SHP77 treated with DMSO at 0.1 percent for 48 hours (cell line): ENCODE measurements around the gene GCHFR.

Source experiments
- DNase-seq: peaks from one replicate; lab custom pipeline; 2025; lab: John Stamatoyannopoulos, UW

GCHFR gene

GRCh38 chr15:40763801-40764628, at the start of gene GCHFR:
GCHFR (plus strand) TSS chr15:40764068; CDS start chr15:40764181, 113 bp downstream.
- peak; percentile 45 for DNase-seq

GRCh38 chr15:40714144-40714543, 49.7 kb upstream of the GCHFR start:
- no peak for DNase-seq

DNA sequence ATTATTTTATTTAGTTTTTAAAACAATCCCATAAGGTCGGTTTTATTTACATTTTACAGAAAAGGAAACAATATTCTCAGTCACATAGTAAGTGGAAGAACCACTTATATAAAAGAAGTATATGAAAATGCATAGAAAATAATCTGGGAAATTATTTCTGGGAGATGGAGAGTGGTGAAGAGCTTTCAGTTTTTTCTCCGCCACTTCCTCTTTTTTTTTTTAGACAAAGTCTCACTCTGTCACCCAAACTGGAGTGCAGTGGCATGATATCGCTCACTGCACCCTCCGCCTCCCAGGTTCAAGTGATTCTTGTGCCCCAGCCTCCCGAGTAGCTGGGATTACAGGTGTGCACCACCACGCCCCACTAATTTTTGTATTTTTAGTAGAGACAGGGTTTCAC, 47.7 kb upstream of the GCHFR start:
- DNase-seq, result no peak

DNA sequence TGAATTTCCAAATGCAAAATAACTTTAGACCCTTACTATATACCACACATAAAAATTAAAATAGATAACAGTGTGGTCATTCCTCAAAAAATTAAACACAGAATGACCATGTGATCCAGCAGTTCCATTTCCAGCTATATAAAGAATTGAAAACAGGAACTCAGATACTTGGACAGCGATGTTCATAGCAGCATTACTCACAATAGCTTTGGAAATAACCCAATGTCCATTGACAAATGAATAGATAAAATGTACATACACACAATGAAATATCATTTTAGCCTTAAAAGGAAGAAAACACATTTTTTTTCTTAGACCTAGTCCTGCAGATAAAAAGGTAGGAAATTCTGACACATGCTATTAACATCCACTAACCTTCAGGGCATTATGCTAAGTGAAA, 42.2 kb upstream of the GCHFR start:
- no peak for DNase-seq

DNA sequence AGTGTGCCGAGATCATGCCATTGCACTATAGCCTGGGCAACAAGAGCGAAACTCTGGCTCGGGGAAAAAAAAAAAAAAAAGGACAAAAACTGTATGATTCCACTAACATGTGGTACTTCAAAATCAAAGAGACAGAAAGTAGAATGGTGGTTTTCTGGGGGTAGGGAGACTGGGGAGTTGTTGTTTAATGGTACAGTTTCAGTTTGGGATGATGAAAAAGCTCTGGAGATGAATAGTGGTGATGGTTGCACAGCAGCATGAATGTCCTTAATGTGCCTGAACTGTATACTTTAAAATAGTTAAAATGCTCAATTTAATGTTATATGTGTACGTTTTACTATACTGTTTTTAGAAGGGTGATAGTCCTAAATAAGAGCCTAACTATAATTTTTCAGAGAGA, 41.5 kb upstream of the GCHFR start:
- no peak for DNase-seq

- no peak for DNase-seq
Observed at GRCh38 chr15:40722934-40723333, 40.9 kb upstream of the GCHFR start.

GRCh38 chr15:40723919-40724318, 39.9 kb upstream of the GCHFR start:
- no peak for DNase-seq

GRCh38 chr15:40731034-40731433, 32.8 kb upstream of the GCHFR start:
- DNase-seq, result no peak

GRCh38 chr15:40736575-40736974, 27.3 kb upstream of the GCHFR start:
- DNase-seq, result no peak

DNA sequence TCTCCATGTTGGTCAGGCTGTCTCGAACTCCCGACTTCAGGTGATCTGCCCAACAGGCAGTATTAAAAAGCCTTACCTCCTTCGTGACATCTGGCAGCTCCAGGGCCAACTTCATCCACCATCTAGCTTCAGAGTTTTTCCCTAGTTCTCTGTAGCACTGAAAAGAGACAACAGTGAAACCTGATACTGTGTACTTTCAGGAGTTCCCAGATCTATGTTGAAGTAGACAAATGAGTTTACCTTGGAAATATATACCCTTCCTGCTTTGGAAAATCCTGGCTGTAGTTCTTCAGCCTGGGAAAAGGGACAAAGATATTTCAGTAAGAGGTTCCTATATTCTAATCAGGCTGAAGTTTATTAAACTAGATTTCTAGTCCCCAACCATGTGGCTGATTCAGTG, 26.8 kb upstream of the GCHFR start:
- no peak for DNase-seq

GRCh38 chr15:40739047-40739446, 24.8 kb upstream of the GCHFR start:
- DNase-seq, result no peak

GRCh38 chr15:40739854-40740253, 24.0 kb upstream of the GCHFR start:
- no peak for DNase-seq

DNA sequence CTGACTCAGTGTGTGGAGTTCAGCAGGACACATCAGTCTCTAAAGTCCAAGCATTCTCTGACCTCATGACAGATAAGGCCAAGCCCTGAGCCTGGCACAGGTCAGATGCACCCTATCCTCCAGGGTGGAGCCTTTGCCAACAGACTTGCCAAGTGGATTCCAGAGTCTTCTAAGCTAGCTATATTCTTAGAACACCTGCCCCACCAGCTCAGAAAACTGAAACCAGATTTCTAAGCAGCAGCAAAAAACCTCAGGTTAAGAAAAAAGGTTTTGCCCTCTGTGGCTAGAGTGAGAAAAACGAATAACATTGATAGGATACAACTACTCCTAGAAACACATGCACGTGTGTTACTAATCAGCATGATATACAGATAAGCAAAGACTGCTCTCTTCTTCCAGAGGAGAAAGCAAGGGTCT, 20.4 kb upstream of the GCHFR start:
- DNase-seq, result no peak

DNA sequence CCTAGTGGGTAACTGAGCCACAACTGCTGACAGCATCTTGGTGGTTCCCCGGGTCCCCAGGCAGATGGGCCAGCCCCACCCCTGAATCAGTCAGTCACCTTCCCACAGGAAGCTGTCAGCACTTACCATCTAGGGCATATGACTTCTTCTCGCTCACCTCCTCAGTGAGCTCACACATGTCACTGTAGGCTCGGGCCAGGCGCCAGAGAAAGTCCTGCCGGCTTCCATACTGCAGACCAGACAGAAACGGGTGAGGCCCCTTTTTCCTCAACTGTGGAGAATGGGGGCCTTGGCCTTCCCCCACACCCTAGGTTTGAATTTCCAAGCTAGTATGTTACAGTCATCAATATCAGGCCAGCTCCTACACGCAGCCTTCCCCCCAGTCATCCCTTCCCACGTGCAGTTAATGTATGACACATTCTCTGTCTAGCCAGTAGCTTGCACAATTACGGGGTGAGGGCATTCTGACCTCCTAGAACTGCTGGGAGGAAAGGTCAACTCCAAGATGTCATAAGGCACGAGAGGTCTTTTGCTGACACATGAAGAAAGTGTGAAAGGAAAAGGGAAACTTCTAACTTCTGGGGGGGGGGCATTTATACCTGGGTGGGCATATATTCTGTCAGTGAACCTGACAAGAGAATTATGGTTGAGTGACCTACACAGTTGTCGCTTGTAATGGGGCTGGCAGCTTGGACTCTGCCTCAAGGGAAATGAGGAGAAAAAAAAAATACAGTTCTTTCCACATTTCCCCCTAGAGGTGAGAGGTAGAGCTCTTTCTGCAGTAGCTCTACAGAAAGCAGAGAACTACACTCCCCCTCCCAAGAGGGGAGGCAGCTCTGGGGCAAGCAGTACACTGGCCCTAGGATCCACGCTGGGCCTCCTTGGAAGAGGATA, 19.7 kb upstream of the GCHFR start:
- no peak for DNase-seq

DNA sequence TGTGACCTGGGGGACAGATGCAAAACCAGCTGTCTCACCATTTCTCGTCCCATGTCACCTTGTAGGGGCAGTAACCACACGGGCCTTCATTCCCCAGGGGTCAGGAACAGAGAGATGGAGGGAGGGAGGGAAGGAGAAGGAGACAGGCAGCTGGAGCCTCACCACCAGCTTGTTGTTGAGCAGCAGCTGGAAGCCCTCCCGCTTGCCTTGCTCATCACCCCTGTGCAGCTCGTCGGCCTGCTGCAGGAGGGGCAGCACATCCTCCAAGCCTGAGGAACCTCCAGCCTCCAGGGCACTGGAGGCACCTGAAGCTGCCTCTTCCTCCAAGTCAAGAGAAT, 19.1 kb upstream of the GCHFR start:
- no peak for DNase-seq

GRCh38 chr15:40746916-40747418, 16.9 kb upstream of the GCHFR start:
- no peak for DNase-seq

DNA sequence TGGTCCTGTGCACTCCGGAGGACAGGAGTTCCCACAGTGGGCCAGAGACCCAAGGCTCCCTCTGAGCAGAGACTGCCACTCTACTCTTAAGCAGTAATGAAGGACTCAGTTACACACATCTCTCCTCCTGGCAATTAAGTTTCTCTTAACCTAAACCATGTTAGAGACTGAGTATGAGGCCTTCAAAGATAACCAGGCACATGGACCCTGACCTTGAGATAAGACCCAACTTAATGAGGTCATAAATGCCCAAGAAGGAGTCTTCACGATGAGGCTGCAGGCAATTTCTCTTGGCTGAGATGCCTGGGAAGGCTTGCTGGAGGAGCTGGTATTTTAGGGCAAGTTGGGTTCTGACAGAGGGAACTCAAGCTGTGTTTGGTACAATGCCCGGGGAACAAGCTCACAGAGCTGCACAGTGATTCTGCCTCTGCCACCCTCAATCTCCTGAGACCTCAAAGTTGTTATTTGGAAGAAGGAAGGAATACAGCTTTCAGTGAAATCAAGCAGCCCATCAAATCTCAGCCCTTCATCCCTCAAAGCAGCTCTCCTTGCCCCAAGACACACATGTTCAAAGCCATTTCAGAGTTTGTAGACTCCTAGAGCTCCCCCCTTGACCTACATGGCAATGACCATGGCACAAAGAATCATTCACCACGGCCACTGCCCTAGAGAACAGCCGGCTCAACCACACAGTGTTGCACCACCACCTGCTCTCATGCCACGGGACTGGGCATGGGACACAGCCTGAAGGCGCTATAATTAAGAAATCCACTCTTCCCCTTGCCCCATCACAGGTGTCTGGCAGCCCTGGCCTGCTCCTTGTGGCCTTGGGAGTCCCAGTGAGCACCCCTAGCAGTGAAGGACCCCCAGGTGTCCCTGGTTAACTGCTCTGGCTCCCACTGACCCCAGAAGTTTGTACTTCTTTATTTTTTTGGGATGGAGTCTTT, 15.9 kb upstream of the GCHFR start:
- no peak for DNase-seq

DNA sequence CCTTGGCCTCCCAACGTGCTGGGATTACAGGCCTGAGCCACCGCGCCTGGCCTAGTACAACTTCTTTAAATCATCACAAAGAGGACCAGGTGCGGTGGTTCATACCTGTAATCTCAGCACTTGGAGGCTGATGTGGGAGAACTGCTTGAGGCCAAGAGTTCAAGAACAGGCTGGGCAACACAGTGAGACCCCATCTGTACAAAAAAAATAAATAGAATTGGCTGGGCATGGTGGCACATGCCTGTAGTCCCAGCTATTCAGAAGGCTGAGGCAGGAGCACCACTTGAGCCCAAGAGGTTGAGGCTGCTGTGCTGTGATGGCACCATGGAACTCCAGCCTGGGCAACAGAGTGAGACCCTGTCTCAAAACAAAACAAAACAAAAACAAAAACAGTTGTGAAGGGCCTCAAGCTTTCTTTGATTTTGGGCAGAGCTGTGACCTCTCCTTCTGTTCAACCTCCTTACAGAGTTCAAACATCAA, 14.7 kb upstream of the GCHFR start:
- DNase-seq, result no peak

- no peak for DNase-seq
Observed at GRCh38 chr15:40750885-40751284, 13.0 kb upstream of the GCHFR start.

DNA sequence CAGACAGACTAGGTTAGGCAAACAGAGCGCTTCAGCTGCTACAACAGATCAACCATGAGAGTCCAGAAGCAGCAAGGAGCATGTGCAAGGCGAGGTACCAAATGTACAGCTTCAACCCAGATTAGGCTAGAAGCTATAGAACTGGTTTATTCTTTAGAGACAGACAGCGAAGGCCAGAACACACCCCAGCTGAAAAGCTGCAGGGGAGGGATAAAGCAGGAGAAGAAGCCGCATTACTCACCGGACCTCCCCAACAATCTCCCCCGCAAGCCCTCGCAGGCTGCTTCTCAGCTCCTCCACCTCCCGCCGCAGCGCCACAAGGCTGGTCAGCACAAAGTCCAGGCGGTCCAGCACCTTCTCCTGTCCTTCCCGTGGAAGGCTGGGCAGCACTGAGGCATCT, 12.1 kb upstream of the GCHFR start:
- no peak for DNase-seq

- DNase-seq, result no peak
Observed at GRCh38 chr15:40754574-40754882, 9.3 kb upstream of the GCHFR start.
